ENCODE results near the gene SSTR5.

- TF ChIP-seq EZH2 (IDR thresholded peaks at IDR 0.05; ENCODE audit: borderline replicate concordance, insufficient read depth, low read depth, low read length, poor library complexity, severe bottlenecking) = no peak
- TF ChIP-seq CTCF (IDR thresholded peaks at IDR 0.05) = no peak
Measured at GRCh38 chr16:1080801-1081733, 8.5 kb downstream of the SSTR5 start.

Data from B cell (primary cell).